ENCODE results near the gene NELFE.

The NELFE gene

GRCh38 chr6:31966997-31967925 is 8.5 kb upstream of the NELFE start:
- H3K27me3 ChIP-seq (ENCODE audit: control insufficient read depth in 1 of 2, insufficient read depth in 2 of 2, low read length in 2 of 2) = no peaks in the 10 kb centered on the region
- H3K36me3 ChIP-seq (ENCODE audit: control insufficient read depth in 1 of 2, insufficient read depth in 2 of 2, low read length in 2 of 2) = peaks cover 47 to 81% of the 10 kb centered on the region in 2 donors
- H3K4me3 ChIP-seq (ENCODE audit: low read depth in 1 of 2, low read length in 2 of 2) = no peak overlapping the region
- H3K9me3 ChIP-seq (ENCODE audit: control insufficient read depth in 1 of 2, low read length in 2 of 2) = no peaks in the 10 kb centered on the region
- H3K9ac ChIP-seq (ENCODE audit: low read depth in 1 of 2, low read length in 2 of 2) = no peak overlapping the region
- H3K27ac ChIP-seq (ENCODE audit: low read depth, low read length) = no peak overlapping the region
- peaks cover 14 to 19% of the 10 kb centered on the region in 2 donors for H3K4me1 ChIP-seq (ENCODE audit: control insufficient read depth in 1 of 2, insufficient read depth in 2 of 2, low read length in 2 of 2)

- H3K4me1 ChIP-seq (ENCODE audit: control insufficient read depth in 1 of 2, insufficient read depth in 2 of 2, low read length in 2 of 2) = peaks cover 13 to 16% of the 10 kb centered on the region in 2 donors
- no peaks in the 10 kb centered on the region for H3K9me3 ChIP-seq (ENCODE audit: control insufficient read depth in 1 of 2, low read length in 2 of 2)
- no peak overlapping the region for H3K4me3 ChIP-seq (ENCODE audit: low read depth in 1 of 2, low read length in 2 of 2)
- no peak overlapping the region for H3K27ac ChIP-seq (ENCODE audit: low read depth, low read length)
- no peaks in the 10 kb centered on the region for H3K27me3 ChIP-seq (ENCODE audit: control insufficient read depth in 1 of 2, insufficient read depth in 2 of 2, low read length in 2 of 2)
- peaks cover 50 to 89% of the 10 kb centered on the region in 2 donors for H3K36me3 ChIP-seq (ENCODE audit: control insufficient read depth in 1 of 2, insufficient read depth in 2 of 2, low read length in 2 of 2)
- H3K9ac ChIP-seq (ENCODE audit: low read depth in 1 of 2, low read length in 2 of 2) = no peak overlapping the region
Observed at GRCh38 chr6:31966506-31966905, 7.7 kb upstream of the NELFE start.

GRCh38 chr6:31965700-31966099 is 6.9 kb upstream of the NELFE start:
- no peaks in the 10 kb centered on the region for H3K9me3 ChIP-seq (ENCODE audit: control insufficient read depth in 1 of 2, low read length in 2 of 2)
- H3K4me1 ChIP-seq (ENCODE audit: control insufficient read depth in 1 of 2, insufficient read depth in 2 of 2, low read length in 2 of 2) = peaks cover 5 to 8% of the 10 kb centered on the region in 2 donors
- peaks cover 58 to 97% of the 10 kb centered on the region in 2 donors for H3K36me3 ChIP-seq (ENCODE audit: control insufficient read depth in 1 of 2, insufficient read depth in 2 of 2, low read length in 2 of 2)
- no peak overlapping the region for H3K9ac ChIP-seq (ENCODE audit: low read depth in 1 of 2, low read length in 2 of 2)
- H3K4me3 ChIP-seq (ENCODE audit: low read depth in 1 of 2, low read length in 2 of 2) = no peak overlapping the region
- no peaks in the 10 kb centered on the region for H3K27me3 ChIP-seq (ENCODE audit: control insufficient read depth in 1 of 2, insufficient read depth in 2 of 2, low read length in 2 of 2)
- H3K27ac ChIP-seq (ENCODE audit: low read depth, low read length) = no peak overlapping the region

GRCh38 chr6:31963921-31964320 is 5.2 kb upstream of the NELFE start:
- Histone ChIP-seq H3K9ac (ENCODE audit: low read depth in 1 of 2, low read length in 2 of 2) (no peak overlapping the region), H3K9me3 (ENCODE audit: control insufficient read depth in 1 of 2, low read length in 2 of 2) (no peaks in the 10 kb centered on the region), H3K36me3 (ENCODE audit: control insufficient read depth in 1 of 2, insufficient read depth in 2 of 2, low read length in 2 of 2) (peaks cover 56 to 85% of the 10 kb centered on the region in 2 donors), H3K4me1 (ENCODE audit: control insufficient read depth in 1 of 2, insufficient read depth in 2 of 2, low read length in 2 of 2) (peaks cover 8 to 11% of the 10 kb centered on the region in 2 donors), H3K27ac (ENCODE audit: low read depth, low read length) (no peak overlapping the region), H3K4me3 (ENCODE audit: low read depth in 1 of 2, low read length in 2 of 2) (no peak overlapping the region), H3K27me3 (ENCODE audit: control insufficient read depth in 1 of 2, insufficient read depth in 2 of 2, low read length in 2 of 2) (no peaks in the 10 kb centered on the region)

- H3K4me3 ChIP-seq (ENCODE audit: low read depth in 1 of 2, low read length in 2 of 2) = no peak overlapping the region
Observed at GRCh38 chr6:31961616-31962015, 2.8 kb upstream of the NELFE start.

GRCh38 chr6:31958412-31958740 is 395 bp downstream of the NELFE start:
- H3K4me1 ChIP-seq (ENCODE audit: control insufficient read depth in 1 of 2, insufficient read depth in 2 of 2, low read length in 2 of 2) = peaks cover 19 to 21% of the 10 kb centered on the region in 2 donors
- H3K36me3 ChIP-seq (ENCODE audit: control insufficient read depth in 1 of 2, insufficient read depth in 2 of 2, low read length in 2 of 2) = peaks cover 47 to 65% of the 10 kb centered on the region in 2 donors
- no peaks in the 10 kb centered on the region for H3K27me3 ChIP-seq (ENCODE audit: control insufficient read depth in 1 of 2, insufficient read depth in 2 of 2, low read length in 2 of 2)
- no peaks in the 10 kb centered on the region for H3K9me3 ChIP-seq (ENCODE audit: control insufficient read depth in 1 of 2, low read length in 2 of 2)
- H3K9ac ChIP-seq (ENCODE audit: low read depth in 1 of 2, low read length in 2 of 2) = peak overlapping the region; percentile 98 to 99
- H3K4me3 ChIP-seq (ENCODE audit: low read depth in 1 of 2, low read length in 2 of 2) = peak overlapping the region; percentile 99 to 100
- peak overlapping the region; percentile 79 for H3K27ac ChIP-seq (ENCODE audit: low read depth, low read length)

More at GRCh38 chr6:31961616-31962015, 2.8 kb upstream of the NELFE start:
- Histone ChIP-seq H3K9ac (ENCODE audit: low read depth in 1 of 2, low read length in 2 of 2) (no peak overlapping the region), H3K27me3 (ENCODE audit: control insufficient read depth in 1 of 2, insufficient read depth in 2 of 2, low read length in 2 of 2) (no peaks in the 10 kb centered on the region), H3K27ac (ENCODE audit: low read depth, low read length) (no peak overlapping the region), H3K4me1 (ENCODE audit: control insufficient read depth in 1 of 2, insufficient read depth in 2 of 2, low read length in 2 of 2) (peaks cover 19 to 21% of the 10 kb centered on the region in 2 donors), H3K9me3 (ENCODE audit: control insufficient read depth in 1 of 2, low read length in 2 of 2) (no peaks in the 10 kb centered on the region), H3K36me3 (ENCODE audit: control insufficient read depth in 1 of 2, insufficient read depth in 2 of 2, low read length in 2 of 2) (peaks cover 44 to 69% of the 10 kb centered on the region in 2 donors)

DNA sequence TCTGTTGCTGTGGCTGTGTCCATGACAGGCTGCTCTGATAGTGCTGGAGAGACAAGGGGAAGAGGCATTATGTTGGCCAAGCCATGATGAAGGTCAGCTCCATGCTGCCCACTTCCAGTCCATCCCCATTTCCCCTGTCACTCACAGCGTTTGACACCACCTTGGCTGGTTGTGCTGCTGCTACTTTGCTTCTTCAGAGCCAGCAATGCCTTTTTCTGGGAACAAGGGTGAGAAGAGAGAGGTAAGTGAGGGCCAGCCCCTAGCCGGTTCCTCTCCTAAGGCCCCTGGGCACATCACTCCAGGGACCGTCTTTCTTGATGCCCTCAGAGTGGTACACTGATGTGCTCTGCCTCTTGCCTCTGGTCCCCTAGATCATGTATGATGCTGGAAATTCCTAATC is 2.0 kb downstream of the NELFE start:
- peaks cover 51 to 62% of the 10 kb centered on the region in 2 donors for H3K36me3 ChIP-seq (ENCODE audit: control insufficient read depth in 1 of 2, insufficient read depth in 2 of 2, low read length in 2 of 2)

GRCh38 chr6:31954511-31954910 is 4.3 kb downstream of the NELFE start:
- Histone ChIP-seq H3K4me1 (ENCODE audit: control insufficient read depth in 1 of 2, insufficient read depth in 2 of 2, low read length in 2 of 2) (peaks cover 15 to 16% of the 10 kb centered on the region in 2 donors), H3K27me3 (ENCODE audit: control insufficient read depth in 1 of 2, insufficient read depth in 2 of 2, low read length in 2 of 2) (no peaks in the 10 kb centered on the region), H3K9me3 (ENCODE audit: control insufficient read depth in 1 of 2, low read length in 2 of 2) (no peaks in the 10 kb centered on the region), H3K27ac (ENCODE audit: low read depth, low read length) (no peak overlapping the region), H3K9ac (ENCODE audit: low read depth in 1 of 2, low read length in 2 of 2) (no peak overlapping the region), H3K36me3 (ENCODE audit: control insufficient read depth in 1 of 2, insufficient read depth in 2 of 2, low read length in 2 of 2) (peaks cover 54 to 60% of the 10 kb centered on the region in 2 donors), H3K4me3 (ENCODE audit: low read depth in 1 of 2, low read length in 2 of 2) (no peak overlapping the region)

More for the DNA sequence above, 2.0 kb downstream of the NELFE start:
- peaks cover 19 to 21% of the 10 kb centered on the region in 2 donors for H3K4me1 ChIP-seq (ENCODE audit: control insufficient read depth in 1 of 2, insufficient read depth in 2 of 2, low read length in 2 of 2)
- no peak overlapping the region for H3K27ac ChIP-seq (ENCODE audit: low read depth, low read length)
- H3K9me3 ChIP-seq (ENCODE audit: control insufficient read depth in 1 of 2, low read length in 2 of 2) = no peaks in the 10 kb centered on the region
- no peaks in the 10 kb centered on the region for H3K27me3 ChIP-seq (ENCODE audit: control insufficient read depth in 1 of 2, insufficient read depth in 2 of 2, low read length in 2 of 2)
- no peak overlapping the region for H3K4me3 ChIP-seq (ENCODE audit: low read depth in 1 of 2, low read length in 2 of 2)
- H3K9ac ChIP-seq (ENCODE audit: low read depth in 1 of 2, low read length in 2 of 2) = no peak overlapping the region

DNA sequence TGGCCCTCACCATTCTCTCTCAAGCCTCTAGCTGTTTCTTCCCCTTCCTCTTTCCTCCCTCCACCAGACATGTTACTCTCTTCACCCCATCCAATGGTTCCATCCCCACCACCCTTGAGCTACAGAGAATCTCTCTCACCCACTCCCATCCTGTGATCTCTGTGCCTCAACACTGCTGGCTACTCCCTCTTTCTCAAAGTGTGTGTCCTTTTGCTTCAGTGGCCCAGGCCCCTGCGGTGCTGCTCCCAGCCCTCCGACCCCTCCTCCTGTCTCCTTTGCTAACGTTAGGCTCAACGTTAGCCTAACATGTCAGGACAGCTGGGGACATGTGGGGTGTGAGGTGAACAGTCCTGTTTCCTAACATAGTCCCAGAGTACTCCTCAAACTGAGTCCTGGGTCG is 5.9 kb downstream of the NELFE start:
- H3K27ac ChIP-seq (ENCODE audit: low read depth, low read length) = no peak overlapping the region
- peaks cover 3 to 8% of the 10 kb centered on the region in 2 donors for H3K4me1 ChIP-seq (ENCODE audit: control insufficient read depth in 1 of 2, insufficient read depth in 2 of 2, low read length in 2 of 2)
- H3K36me3 ChIP-seq (ENCODE audit: control insufficient read depth in 1 of 2, insufficient read depth in 2 of 2, low read length in 2 of 2) = peaks cover 54 to 60% of the 10 kb centered on the region in 2 donors
- H3K9me3 ChIP-seq (ENCODE audit: control insufficient read depth in 1 of 2, low read length in 2 of 2) = no peaks in the 10 kb centered on the region
- no peaks in the 10 kb centered on the region for H3K27me3 ChIP-seq (ENCODE audit: control insufficient read depth in 1 of 2, insufficient read depth in 2 of 2, low read length in 2 of 2)
- H3K9ac ChIP-seq (ENCODE audit: low read depth in 1 of 2, low read length in 2 of 2) = no peak overlapping the region
- H3K4me3 ChIP-seq (ENCODE audit: low read depth in 1 of 2, low read length in 2 of 2) = no peak overlapping the region

DNA sequence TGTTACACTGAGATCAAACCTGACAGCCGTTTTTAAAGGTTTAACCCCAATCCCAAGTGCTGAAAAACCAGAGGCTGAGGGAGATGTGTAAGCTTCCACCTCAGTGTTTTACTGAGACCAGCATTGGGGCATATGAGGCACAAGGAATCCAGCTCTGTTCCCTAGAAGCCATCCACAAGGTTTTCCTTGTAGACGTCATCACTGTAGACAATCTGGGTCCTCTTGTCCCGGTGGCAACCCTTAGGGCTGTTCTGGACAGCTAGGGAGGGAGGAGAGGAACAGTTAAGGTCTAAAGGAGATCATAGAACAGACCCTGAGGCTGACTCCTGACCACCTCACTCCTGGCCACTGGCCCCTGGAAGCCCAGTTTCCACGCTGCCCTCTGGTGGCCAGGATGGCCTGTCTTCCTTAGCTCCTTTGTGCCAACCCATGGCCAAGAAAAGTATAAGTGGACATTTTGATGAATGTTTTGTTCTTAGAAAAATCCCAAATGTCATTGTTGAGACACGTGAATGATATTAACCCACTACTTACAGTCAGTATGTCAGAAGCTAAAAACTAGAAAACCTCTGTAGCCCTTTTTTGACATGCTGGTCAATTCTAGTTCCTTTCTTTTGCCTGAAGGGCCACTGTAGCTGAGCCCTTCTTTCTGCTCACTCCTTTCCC is 6.5 kb downstream of the NELFE start:
- Histone ChIP-seq H3K27ac (ENCODE audit: low read depth, low read length) (no peak overlapping the region), H3K9ac (ENCODE audit: low read depth in 1 of 2, low read length in 2 of 2) (no peak overlapping the region), H3K36me3 (ENCODE audit: control insufficient read depth in 1 of 2, insufficient read depth in 2 of 2, low read length in 2 of 2) (peaks cover 57 to 59% of the 10 kb centered on the region in 2 donors)

More for the DNA sequence above, 6.5 kb downstream of the NELFE start:
- Histone ChIP-seq H3K9me3 (ENCODE audit: control insufficient read depth in 1 of 2, low read length in 2 of 2) (no peaks in the 10 kb centered on the region), H3K4me3 (ENCODE audit: low read depth in 1 of 2, low read length in 2 of 2) (no peak overlapping the region), H3K27me3 (ENCODE audit: control insufficient read depth in 1 of 2, insufficient read depth in 2 of 2, low read length in 2 of 2) (no peaks in the 10 kb centered on the region), H3K4me1 (ENCODE audit: control insufficient read depth in 1 of 2, insufficient read depth in 2 of 2, low read length in 2 of 2) (peaks cover 0 to 3% of the 10 kb centered on the region in 2 donors)

All from duodenal mucosa (tissue), 2 donors.